Progenitor cell of endocrine pancreas (in vitro differentiated cells): ENCODE data around the gene GLIS1. TPM values are rescaled to one million over a fixed set of nuclear protein-coding genes. Genes with fewer than 3 reads are reported as not detected.

Experiments
- DNase-seq: peaks from one replicate; pipeline ENCODE4 v3.0.0; 2021; ENCODE audit warnings: low spot score; ENCODE audit not compliant: unreplicated experiment
- H3K27ac Mint-ChIP-seq: 2 replicates; pipeline ENCODE4 v1.8.0; 2021; ENCODE audit warnings: mild to moderate bottlenecking, moderate library complexity, mixed read lengths
- H3K27me3 Mint-ChIP-seq: 2 replicates; pipeline ENCODE4 v1.8.0; 2021; ENCODE audit warnings: mixed read lengths
- H3K36me3 Mint-ChIP-seq: 2 replicates; pipeline ENCODE4 v1.8.0; 2022; ENCODE audit warnings: mixed read lengths; ENCODE audit not compliant: insufficient read depth
- H3K4me1 Mint-ChIP-seq: 2 replicates; pipeline ENCODE4 v1.8.0; 2021; ENCODE audit warnings: low read depth, mixed read lengths
- H3K4me3 Mint-ChIP-seq: 2 replicates; pipeline ENCODE4 v1.8.0; 2021; ENCODE audit warnings: low read depth, mild to moderate bottlenecking, moderate library complexity, mixed read lengths
- H3K9me3 Mint-ChIP-seq: 2 replicates; pipeline ENCODE4 v1.8.0; 2021; ENCODE audit warnings: low read depth, mixed read lengths
- total RNA-seq: library from RNA; stranded (reverse); gene quantifications from 2 replicates; pipeline ENCODE4 v1.2.1, GENCODE V29; 2021
- TF ChIP-seq, protein P1 (sequence below): fragments of 200-600 bp; sonication (generic); IDR thresholded peaks from one replicate; pipeline ENCODE4 v1.5.0; 2021; ENCODE audit warnings: antibody characterized with exemption, mild to moderate bottlenecking; ENCODE audit not compliant: unreplicated experiment

GLIS1 gene
- total RNA-seq, 1 donor from 2014 or later: not detected

- H3K9me3 Mint-ChIP-seq: no peaks in the 10 kb centered on the region
- peaks cover 4% of the 10 kb centered on the region for H3K4me1 Mint-ChIP-seq
- H3K36me3 Mint-ChIP-seq: no peaks in the 10 kb centered on the region
- TF ChIP-seq, protein P1, sequence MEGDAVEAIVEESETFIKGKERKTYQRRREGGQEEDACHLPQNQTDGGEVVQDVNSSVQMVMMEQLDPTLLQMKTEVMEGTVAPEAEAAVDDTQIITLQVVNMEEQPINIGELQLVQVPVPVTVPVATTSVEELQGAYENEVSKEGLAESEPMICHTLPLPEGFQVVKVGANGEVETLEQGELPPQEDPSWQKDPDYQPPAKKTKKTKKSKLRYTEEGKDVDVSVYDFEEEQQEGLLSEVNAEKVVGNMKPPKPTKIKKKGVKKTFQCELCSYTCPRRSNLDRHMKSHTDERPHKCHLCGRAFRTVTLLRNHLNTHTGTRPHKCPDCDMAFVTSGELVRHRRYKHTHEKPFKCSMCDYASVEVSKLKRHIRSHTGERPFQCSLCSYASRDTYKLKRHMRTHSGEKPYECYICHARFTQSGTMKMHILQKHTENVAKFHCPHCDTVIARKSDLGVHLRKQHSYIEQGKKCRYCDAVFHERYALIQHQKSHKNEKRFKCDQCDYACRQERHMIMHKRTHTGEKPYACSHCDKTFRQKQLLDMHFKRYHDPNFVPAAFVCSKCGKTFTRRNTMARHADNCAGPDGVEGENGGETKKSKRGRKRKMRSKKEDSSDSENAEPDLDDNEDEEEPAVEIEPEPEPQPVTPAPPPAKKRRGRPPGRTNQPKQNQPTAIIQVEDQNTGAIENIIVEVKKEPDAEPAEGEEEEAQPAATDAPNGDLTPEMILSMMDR: no peak
- H3K27ac Mint-ChIP-seq: no peak overlapping the region
- H3K27me3 Mint-ChIP-seq: peaks cover 14% of the 10 kb centered on the region
- H3K4me3 Mint-ChIP-seq: no peak overlapping the region
- DNase-seq: no peak
Measured at GRCh38 chr1:53591924-53592323, 147.0 kb downstream of the GLIS1 start.

DNA sequence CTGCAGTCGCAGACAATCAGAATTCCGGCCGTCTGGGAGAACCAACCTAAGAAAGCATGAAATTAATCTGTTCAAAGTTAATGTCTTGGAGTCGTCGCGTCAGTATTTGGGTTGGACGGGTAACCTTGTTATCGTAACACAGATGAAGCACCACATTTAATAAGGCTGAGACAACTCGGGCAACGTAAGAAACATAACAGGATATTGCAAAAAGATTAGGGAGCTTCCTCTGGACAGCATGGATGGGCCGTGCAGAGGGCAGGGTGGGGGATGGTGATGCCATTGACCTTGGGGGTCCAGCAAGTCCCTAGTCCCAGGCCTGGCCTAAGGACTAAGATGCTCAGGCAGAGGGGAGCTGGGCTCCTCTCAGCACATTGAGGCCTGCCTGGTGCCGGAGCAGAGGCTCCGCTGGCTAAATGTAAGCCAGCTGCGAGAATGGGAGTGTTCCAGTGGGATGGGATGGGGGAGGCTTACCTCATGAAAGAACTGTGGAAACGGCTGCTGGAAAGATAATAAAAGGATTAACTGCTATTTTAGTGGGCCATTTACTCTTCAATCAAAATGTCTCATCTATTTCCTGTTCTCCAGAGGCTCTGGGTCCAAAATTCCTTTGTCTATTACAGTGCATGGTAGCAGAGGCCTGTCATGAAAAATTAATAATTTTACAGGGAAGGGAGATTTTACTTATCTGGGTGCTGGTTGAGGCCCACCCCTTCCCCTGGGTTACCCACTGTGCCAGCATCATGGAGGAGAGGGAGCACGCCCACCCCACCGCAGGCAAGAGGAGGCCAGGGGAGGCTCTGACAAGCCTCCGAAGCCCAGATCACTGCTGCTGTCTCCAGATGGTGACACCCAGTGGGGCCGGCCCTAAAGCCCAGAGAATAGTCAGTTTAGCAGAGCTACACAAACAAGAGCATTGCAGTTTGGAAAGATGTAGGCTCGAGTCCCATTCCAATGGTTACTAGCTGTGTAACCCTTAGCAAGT is 148.1 kb downstream of the GLIS1 start:
- H3K4me1 Mint-ChIP-seq: peaks cover 4% of the 10 kb centered on the region
- H3K27ac Mint-ChIP-seq: no peak overlapping the region
- no peaks in the 10 kb centered on the region for H3K36me3 Mint-ChIP-seq
- no peak for DNase-seq
- H3K27me3 Mint-ChIP-seq: peaks cover 20% of the 10 kb centered on the region
- TF ChIP-seq, protein P1: no peak
- H3K4me3 Mint-ChIP-seq: no peak overlapping the region
- H3K9me3 Mint-ChIP-seq: no peaks in the 10 kb centered on the region

DNA sequence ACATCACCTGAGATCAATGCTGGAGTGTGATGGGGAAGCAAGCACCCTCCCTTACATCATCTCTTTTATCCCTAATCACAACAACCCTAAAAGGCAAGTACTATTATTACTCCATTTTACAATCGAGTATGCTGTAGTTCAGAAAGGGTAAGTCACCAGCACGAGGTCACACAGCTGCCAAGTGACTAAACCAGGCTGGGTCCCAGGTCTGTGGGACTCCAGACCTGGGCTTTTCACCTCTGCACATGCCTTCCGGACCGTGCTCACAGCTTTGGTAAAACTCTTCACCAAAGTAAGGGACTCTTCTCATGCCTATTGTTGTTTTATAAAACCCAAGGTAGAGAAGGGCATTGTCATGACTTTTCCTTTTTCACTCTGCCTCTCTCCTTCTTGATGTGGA is 148.9 kb downstream of the GLIS1 start:
- Mint-ChIP-seq H3K4me3 (no peak overlapping the region), H3K36me3 (no peaks in the 10 kb centered on the region), H3K27me3 (peaks cover 20% of the 10 kb centered on the region), H3K9me3 (no peaks in the 10 kb centered on the region), H3K4me1 (peaks cover 4% of the 10 kb centered on the region), H3K27ac (no peak overlapping the region)
- DNase-seq: no peak
- TF ChIP-seq, protein P1: no peak

DNA sequence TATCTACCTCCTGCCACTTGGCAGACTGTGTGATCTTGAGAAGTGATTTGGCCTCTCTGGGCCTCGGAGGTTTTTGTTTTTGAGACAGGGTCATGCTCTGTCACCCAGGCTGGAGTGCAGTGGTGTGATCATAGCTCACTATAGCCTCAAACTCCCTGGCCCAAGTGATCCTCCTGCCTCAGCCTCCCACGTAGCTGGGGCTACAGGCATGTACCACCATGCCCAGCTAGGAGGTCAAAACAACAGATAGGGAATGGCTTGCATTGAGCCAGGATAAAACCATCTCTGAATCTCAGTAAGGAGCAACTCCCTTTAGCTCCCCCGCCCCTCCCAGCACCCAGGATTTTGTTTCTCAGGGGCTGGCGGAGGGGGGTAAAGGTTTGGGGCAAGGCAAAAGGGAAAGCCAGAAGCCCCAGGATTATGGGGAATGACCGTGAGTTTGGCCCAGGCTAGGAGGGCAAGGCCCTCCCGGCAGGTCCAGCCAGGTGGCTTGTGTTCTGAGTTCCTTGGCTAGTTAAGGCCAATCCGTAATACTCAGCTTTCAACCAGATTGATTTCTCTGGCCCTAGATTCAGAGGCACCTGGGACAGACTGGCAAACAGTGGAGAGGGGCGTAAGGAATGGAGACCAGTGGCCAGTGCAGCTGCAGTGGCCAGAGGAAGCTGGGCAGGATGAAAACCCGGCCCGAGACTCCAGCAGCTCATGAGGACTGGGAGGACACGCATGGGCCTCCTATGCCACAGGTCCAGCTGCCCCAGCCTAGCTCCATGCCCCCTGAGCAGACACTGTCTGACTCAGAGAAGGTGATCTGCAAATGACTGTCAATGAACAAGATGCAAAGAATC is 149.7 kb downstream of the GLIS1 start:
- H3K27ac Mint-ChIP-seq: no peak overlapping the region
- peaks cover 17% of the 10 kb centered on the region for H3K27me3 Mint-ChIP-seq
- no peak for DNase-seq
- no peak overlapping the region for H3K4me3 Mint-ChIP-seq
- no peaks in the 10 kb centered on the region for H3K36me3 Mint-ChIP-seq
- peaks cover 4% of the 10 kb centered on the region for H3K4me1 Mint-ChIP-seq
- TF ChIP-seq, protein P1: no peak
- no peaks in the 10 kb centered on the region for H3K9me3 Mint-ChIP-seq

GRCh38 chr1:53588053-53588779 is 150.7 kb downstream of the GLIS1 start:
- Mint-ChIP-seq H3K4me1 (peaks cover 10% of the 10 kb centered on the region), H3K36me3 (no peaks in the 10 kb centered on the region), H3K9me3 (no peaks in the 10 kb centered on the region), H3K4me3 (no peak overlapping the region), H3K27me3 (peaks cover 17% of the 10 kb centered on the region), H3K27ac (no peak overlapping the region)
- DNase-seq: no peak
- TF ChIP-seq, protein P1: no peak
